Measurements from ENCODE around the gene HIVEP3. TPM values are rescaled to one million over a fixed set of nuclear protein-coding genes. Genes with fewer than 3 reads are reported as not detected.

Gene HIVEP3
- total RNA-seq, 1 experiment from 2014 or later: 3.1 TPM

- H3K9me3 ChIP-seq (ENCODE audit: low read depth, low read length, poor library complexity, severe bottlenecking): no peaks in the 10 kb centered on the region
- CTCF ChIA-PET: no interaction called here
Measured at GRCh38 chr1:41475859-41476567, 442.7 kb downstream of the HIVEP3 start.

DNA sequence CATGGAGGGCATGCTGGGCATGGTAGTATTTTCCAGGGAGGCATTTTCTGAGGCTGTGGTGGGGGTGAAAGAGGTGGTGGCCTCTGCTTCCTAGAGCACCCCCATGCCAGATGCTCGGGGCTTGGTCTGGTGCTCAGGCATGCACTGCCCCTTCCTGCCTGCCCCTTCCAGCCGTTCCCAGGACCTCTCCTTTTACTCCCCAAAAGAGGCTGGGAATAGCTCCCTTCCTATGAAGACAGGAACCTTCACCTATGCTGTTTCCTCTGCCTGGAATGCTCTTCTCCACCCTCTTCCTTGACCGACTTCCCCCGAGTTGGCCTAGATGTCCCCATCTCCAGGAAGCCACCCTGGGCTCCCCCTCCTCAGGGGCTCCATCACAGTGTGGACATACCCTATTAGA is 443.4 kb downstream of the HIVEP3 start:
- CTCF ChIA-PET: no interaction called here
- DNase-seq (ENCODE audit: low spot score): no peak
- no peaks in the 10 kb centered on the region for H3K9me3 ChIP-seq (ENCODE audit: low read depth, low read length, poor library complexity, severe bottlenecking)
- no TSS peak for BruUV-seq (replicated peaks)
- TF ChIP-seq CTCF (conservative IDR thresholded peaks at IDR 0.05; ENCODE audit: low read depth, low read length): no peak
- no peak for TF ChIP-seq EZH2 (IDR thresholded peaks at IDR 0.05; ENCODE audit: borderline replicate concordance, low read depth, low read length, poor library complexity, severe bottlenecking)
- H3K4me1 ChIP-seq (ENCODE audit: insufficient read depth, low read length, poor library complexity, severe bottlenecking): peaks cover 13% of the 10 kb centered on the region
- intact Hi-C loops (cut with micrococcal nuclease; ENCODE audit: unreplicated experiment): no loop called here
- H3K27me3 ChIP-seq (replicated peaks; ENCODE audit: insufficient read depth, low read depth, low read length, poor library complexity): no peaks in the 10 kb centered on the region
- no peaks in the 10 kb centered on the region for H3K36me3 ChIP-seq (ENCODE audit: insufficient read depth, low read length, poor library complexity, severe bottlenecking)
- no peak overlapping the region for H3K4me3 ChIP-seq (ENCODE audit: low read depth, low read length, poor library complexity, severe bottlenecking)
- H3K27ac ChIP-seq (ENCODE audit: low read depth, low read length, poor library complexity, severe bottlenecking): no peak overlapping the region
- POLR2A ChIA-PET (ENCODE audit: low non-redundant PET): no interaction called here

More at GRCh38 chr1:41475859-41476567, 442.7 kb downstream of the HIVEP3 start:
- intact Hi-C loops (cut with micrococcal nuclease; ENCODE audit: unreplicated experiment): no loop called here
- no TSS peak for BruUV-seq (replicated peaks)
- POLR2A ChIA-PET (ENCODE audit: low non-redundant PET): no interaction called here
- Histone ChIP-seq H3K36me3 (ENCODE audit: insufficient read depth, low read length, poor library complexity, severe bottlenecking) (no peaks in the 10 kb centered on the region), H3K4me3 (ENCODE audit: low read depth, low read length, poor library complexity, severe bottlenecking) (no peak overlapping the region), H3K4me1 (ENCODE audit: insufficient read depth, low read length, poor library complexity, severe bottlenecking) (peaks cover 13% of the 10 kb centered on the region), H3K27me3 (replicated peaks; ENCODE audit: insufficient read depth, low read depth, low read length, poor library complexity) (no peaks in the 10 kb centered on the region), H3K27ac (ENCODE audit: low read depth, low read length, poor library complexity, severe bottlenecking) (no peak overlapping the region)
- no peak for DNase-seq (ENCODE audit: low spot score)
- TF ChIP-seq EZH2 (IDR thresholded peaks at IDR 0.05; ENCODE audit: borderline replicate concordance, low read depth, low read length, poor library complexity, severe bottlenecking) (no peak), CTCF (conservative IDR thresholded peaks at IDR 0.05; ENCODE audit: low read depth, low read length) (no peak)

DNA sequence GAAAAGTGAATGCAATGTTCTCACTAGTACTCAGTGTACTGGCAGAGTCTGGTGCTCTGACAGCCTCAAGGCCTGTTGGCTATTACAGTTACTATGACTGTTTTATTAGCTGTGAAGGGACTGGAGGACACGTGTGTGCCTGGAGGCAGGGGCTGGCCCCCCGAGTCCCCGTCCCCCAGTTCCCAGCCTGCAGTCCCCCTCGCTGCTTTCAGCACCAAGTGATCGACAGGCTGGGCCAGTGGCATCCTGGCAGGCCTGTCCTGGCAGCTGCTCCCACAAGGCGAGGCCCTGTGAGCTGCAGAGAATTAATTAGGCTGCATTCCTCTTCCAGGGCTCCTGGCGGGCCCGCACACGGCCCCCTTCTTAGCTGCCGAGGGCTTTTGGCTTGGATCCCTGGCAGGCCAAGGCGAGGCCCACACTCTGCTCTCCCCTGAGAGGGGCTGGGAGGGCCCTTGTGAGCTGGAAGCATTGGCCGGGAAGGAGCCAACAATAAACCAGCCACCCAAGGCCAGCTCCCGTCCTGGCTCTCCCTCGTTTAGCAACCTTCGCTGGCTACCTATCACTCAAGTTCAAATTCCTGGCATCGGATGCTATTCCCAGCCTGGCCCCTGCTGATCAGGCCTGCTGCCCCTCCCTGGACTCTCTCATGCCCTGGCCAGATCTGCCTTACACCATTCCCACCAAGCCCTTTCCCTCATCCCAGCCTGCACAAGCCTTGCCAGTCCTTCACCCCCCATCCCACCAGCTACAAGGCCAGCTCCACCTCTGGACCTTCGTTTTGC is 444.0 kb downstream of the HIVEP3 start:
- BruUV-seq (replicated peaks): no TSS peak
- no peaks in the 10 kb centered on the region for H3K36me3 ChIP-seq (ENCODE audit: insufficient read depth, low read length, poor library complexity, severe bottlenecking)
- peak; percentile 53 for DNase-seq (ENCODE audit: low spot score)
- no peaks in the 10 kb centered on the region for H3K27me3 ChIP-seq (replicated peaks; ENCODE audit: insufficient read depth, low read depth, low read length, poor library complexity)
- H3K4me3 ChIP-seq (ENCODE audit: low read depth, low read length, poor library complexity, severe bottlenecking): no peak overlapping the region
- no peak overlapping the region for H3K27ac ChIP-seq (ENCODE audit: low read depth, low read length, poor library complexity, severe bottlenecking)
- peaks cover 13% of the 10 kb centered on the region for H3K4me1 ChIP-seq (ENCODE audit: insufficient read depth, low read length, poor library complexity, severe bottlenecking)
- CTCF ChIA-PET: no interaction called here
- intact Hi-C loops (cut with micrococcal nuclease; ENCODE audit: unreplicated experiment): no loop called here
- POLR2A ChIA-PET (ENCODE audit: low non-redundant PET): no interaction called here
- TF ChIP-seq EZH2 (IDR thresholded peaks at IDR 0.05; ENCODE audit: borderline replicate concordance, low read depth, low read length, poor library complexity, severe bottlenecking): no peak
- TF ChIP-seq CTCF (conservative IDR thresholded peaks at IDR 0.05; ENCODE audit: low read depth, low read length): no peak
- H3K9me3 ChIP-seq (ENCODE audit: low read depth, low read length, poor library complexity, severe bottlenecking): no peaks in the 10 kb centered on the region
